HepG2 (cell line): ENCODE data around the gene TRIM28. TPM values are rescaled to one million over a fixed set of nuclear protein-coding genes. Genes with fewer than 3 reads are reported as not detected.

Experiments used
- ATF2 ChIP-seq: sonication (generic); formaldehyde crosslinking; IDR thresholded peaks from 2 replicates; pipeline ENCODE4 v1.4.0; 2020; ENCODE audit warnings: missing genetic modification reagents
- CC2D1A ChIP-seq: sonication (generic); formaldehyde crosslinking; IDR thresholded peaks from 2 replicates; pipeline ENCODE4 v1.8.1; 2023; ENCODE audit warnings: mild to moderate bottlenecking, missing genetic modification reagents
- GTF3A ChIP-seq: sonication (generic); formaldehyde crosslinking; conservative IDR thresholded peaks from 2 replicates; pipeline ENCODE4 v1.4.0; 2020; ENCODE audit warnings: mild to moderate bottlenecking, missing genetic modification reagents
- HDAC1 ChIP-seq: sonication (generic); formaldehyde crosslinking; IDR thresholded peaks from 2 replicates; pipeline ENCODE4 v1.5.1; 2020; ENCODE audit warnings: mild to moderate bottlenecking, missing genetic modification reagents
- IRX3 ChIP-seq: sonication (generic); formaldehyde crosslinking; IDR thresholded peaks from 2 replicates; pipeline ENCODE4 v1.8.1; 2023; ENCODE audit warnings: mild to moderate bottlenecking, low read depth, missing genetic modification reagents, borderline replicate concordance
- NR2F1 ChIP-seq, 2 experiments: fragments of 450-650 bp in 1 of 2; formaldehyde crosslinking in 1 of 2; IDR thresholded peaks; 2 replicates each; pipeline versions ENCODE4 v1.5.0 to v1.6.1; 2016 to 2020; ENCODE audit warnings: mild to moderate bottlenecking in 1 of 2, missing compliant biosample characterization in 1 of 2, missing genetic modification reagents in 1 of 2, moderate library complexity in 1 of 2
- PCBP2 ChIP-seq: fragments of 200-400 bp; formaldehyde crosslinking; optimal IDR thresholded peaks from 2 replicates; pipeline ENCODE3; 2018; ENCODE audit warnings: low read length, low read depth; ENCODE audit not compliant: poor library complexity, severe bottlenecking
- SIX1 ChIP-seq: sonication (generic); formaldehyde crosslinking; IDR thresholded peaks from 2 replicates; pipeline ENCODE4 v1.4.0; 2020; ENCODE audit warnings: missing genetic modification reagents, borderline replicate concordance
- SPEN ChIP-seq: sonication (generic); formaldehyde crosslinking; IDR thresholded peaks from 2 replicates; pipeline ENCODE4 v1.5.1; 2020; ENCODE audit warnings: low read depth, mild to moderate bottlenecking, missing genetic modification reagents
- TEAD3 ChIP-seq: optimal IDR thresholded peaks from 2 replicates; pipeline ENCODE3; 2016; ENCODE audit warnings: borderline replicate concordance
- ZBTB25 ChIP-seq: IDR thresholded peaks from 2 replicates; pipeline ENCODE4 v1.6.1; 2018; ENCODE audit warnings: missing genetic modification reagents
- ZFP37 ChIP-seq: sonication (generic); formaldehyde crosslinking; IDR thresholded peaks from 2 replicates; pipeline ENCODE4 v1.4.0; 2020; ENCODE audit warnings: missing genetic modification reagents, borderline replicate concordance
- ZFP82 ChIP-seq: sonication (generic); formaldehyde crosslinking; IDR thresholded peaks from 2 replicates; pipeline ENCODE4 v1.5.1; 2020; ENCODE audit warnings: mild to moderate bottlenecking, missing genetic modification reagents, borderline replicate concordance
- ZMYM2 ChIP-seq: sonication (generic); formaldehyde crosslinking; IDR thresholded peaks from 2 replicates; pipeline ENCODE4 v1.8.0; 2022; ENCODE audit warnings: mild to moderate bottlenecking, missing genetic modification reagents
- ZNF282 ChIP-seq: fragments of 450-650 bp; IDR thresholded peaks from 2 replicates; pipeline ENCODE4 v1.6.1; 2018; ENCODE audit not compliant: partially characterized antibody
- ZNF362 ChIP-seq: sonication (generic); formaldehyde crosslinking; IDR thresholded peaks from 2 replicates; pipeline ENCODE4 v1.4.0; 2020; ENCODE audit warnings: missing genetic modification reagents, mild to moderate bottlenecking, borderline replicate concordance
- ZNF414 ChIP-seq: sonication (generic); formaldehyde crosslinking; IDR thresholded peaks from 2 replicates; pipeline ENCODE4 v1.5.0; 2020; ENCODE audit warnings: missing genetic modification reagents
- ZNF512 ChIP-seq: sonication (generic); formaldehyde crosslinking; IDR thresholded peaks from 2 replicates; pipeline ENCODE4 v1.4.0; 2020; ENCODE audit warnings: mild to moderate bottlenecking, missing genetic modification reagents
- ZNF570 ChIP-seq: sonication (generic); formaldehyde crosslinking; IDR thresholded peaks from 2 replicates; pipeline ENCODE4 v1.4.0; 2020; ENCODE audit warnings: mild to moderate bottlenecking, missing genetic modification reagents, borderline replicate concordance
- ZNF580 ChIP-seq: IDR thresholded peaks from 2 replicates; pipeline ENCODE4 v1.6.1; 2016; ENCODE audit warnings: low read depth, borderline replicate concordance
- ZNF720 ChIP-seq: sonication (generic); formaldehyde crosslinking; IDR thresholded peaks from 2 replicates; pipeline ENCODE4 v1.4.0; 2020; ENCODE audit warnings: missing genetic modification reagents
- ZNF724P ChIP-seq: sonication (generic); formaldehyde crosslinking; IDR thresholded peaks from 2 replicates; pipeline ENCODE4 v1.8.0; 2022; ENCODE audit warnings: missing genetic modification reagents, borderline replicate concordance
- ZNF776 ChIP-seq: sonication (generic); formaldehyde crosslinking; IDR thresholded peaks from 2 replicates; pipeline ENCODE4 v1.4.0; 2020; ENCODE audit warnings: mild to moderate bottlenecking, missing genetic modification reagents
- ZZZ3 ChIP-seq: sonication (generic); formaldehyde crosslinking; IDR thresholded peaks from 2 replicates; pipeline ENCODE4 v1.4.0; 2020; ENCODE audit warnings: missing genetic modification reagents, mild to moderate bottlenecking, borderline replicate concordance
- polyA plus RNA-seq, 8 experiments: library from polyadenylated mRNA; depleted of rRNA in 3 of 8; stranded (reverse) in 7 of 8; unstranded in 1 of 8; fragments of >200 nt; fragmentation: Illumina TruSeq in 4 of 8; extraction: Trizol in 4 of 8; gene quantifications; 2 replicates each; pipeline versions ENCODE4 v1.2.1 to v1.2.3, GENCODE V29; 2011 to 2016; ENCODE audit warnings: low read depth in 4 of 8, missing spikeins in 1 of 8, mixed read lengths in 1 of 8; ENCODE audit not compliant: insufficient read depth in 1 of 8
- total RNA-seq, 5 experiments: library from RNA; depleted of rRNA; stranded (reverse); fragments of >200 nt; fragmentation: Illumina TruSeq; extraction: Trizol; gene quantifications; 2 replicates each; pipeline ENCODE4 v1.2.3, GENCODE V29; 2016; ENCODE audit warnings: low read depth in 1 of 5

TRIM28 gene
- total and polyA plus RNA-seq, 2 of the 13 experiments (the other 11 are each of a cell fraction or from before 2014, with no cell fraction given), result 361 to 439 TPM

GRCh38 chr19:58558623-58559274 is 14.9 kb downstream of the TRIM28 start (continued):
- no peak for TF ChIP-seq NR2F1 (CRISPR knock-in tag; IDR thresholded peaks at IDR 0.05)
- peak; percentile 9; the same call in 1 of the 2 replicates for TF ChIP-seq ZZZ3
- peak; percentile 20; the same call in 1 of the 2 replicates for TF ChIP-seq HDAC1 (CRISPR knock-in tag)
- TF ChIP-seq ZNF362, result no peak; the same call in 1 of the 2 replicates
- no peak for TF ChIP-seq ZMYM2 (CRISPR knock-in tag)
- no peak for TF ChIP-seq TEAD3
- TF ChIP-seq IRX3 (CRISPR knock-in tag), result peak; percentile 52; the same call in 1 of the 2 replicates
- TF ChIP-seq ZNF580, result no peak; the same call in 1 of the 2 replicates
- TF ChIP-seq SPEN (CRISPR knock-in tag), result peak; percentile 94
- TF ChIP-seq ZNF720, result no peak
- TF ChIP-seq ZNF512, result no peak
- no peak for TF ChIP-seq ZNF776 (CRISPR knock-in tag)
- no peak for TF ChIP-seq ATF2 (CRISPR knock-in tag)
- 0 out of 2 replicates have a peak, but pooled peaks have one; percentile 31 for TF ChIP-seq ZFP82 (CRISPR knock-in tag)
- peak; percentile 77; the same call in 1 of the 2 replicates for TF ChIP-seq ZBTB25
- no peak for TF ChIP-seq PCBP2
- TF ChIP-seq ZNF724P (CRISPR knock-in tag), result no peak
- TF ChIP-seq ZNF282, result no peak
- TF ChIP-seq ZFP37 (CRISPR knock-in tag), result no peak
- no peak for TF ChIP-seq CC2D1A
- no peak for TF ChIP-seq ZNF570 (CRISPR knock-in tag)
- TF ChIP-seq GTF3A, result no peak; the same call in 1 of the 2 replicates
- no peak; the same call in 1 of the 2 replicates for TF ChIP-seq ZNF414 (CRISPR knock-in tag)
- TF ChIP-seq SIX1, result no peak
